WTC11 (cell line): ENCODE measurements around the gene SEL1L3. TPM values are rescaled to one million over a fixed set of nuclear protein-coding genes. Genes with fewer than 3 reads are reported as not detected.

Experiments
- ATAC-seq: fragments of 200-7000 bp; cut with Tn5 transposase; 2 replicates; pipeline ENCODE4 v1.10.0; 2021; ENCODE audit warnings: mild to moderate bottlenecking, moderate library complexity
- CTCF ChIA-PET: fragments of 300-600 bp; sonication (Branson Sonifier 250); formaldehyde crosslinking; loops from one replicate; lab custom pipeline; 2021; ENCODE audit warnings: antibody characterized with exemption; lab: Charles Lee
- POLR2A ChIA-PET: fragments of 350-600 bp; sonication (Branson Sonifier 250); formaldehyde crosslinking; loops from one replicate; lab custom pipeline; 2021; ENCODE audit warnings: antibody characterized with exemption; lab: Charles Lee
- DNase-seq: peaks from one replicate; pipeline ENCODE4 v3.0.0; 2021; ENCODE audit warnings: low spot score
- H3K27ac Mint-ChIP-seq: 2 replicates; pipeline ENCODE4 v1.8.0; 2021; ENCODE audit warnings: mixed read lengths
- H3K27me3 Mint-ChIP-seq: 2 replicates; pipeline ENCODE4 v1.8.0; 2021; ENCODE audit warnings: low read depth, mild to moderate bottlenecking, moderate library complexity, mixed read lengths
- H3K36me3 Mint-ChIP-seq: 2 replicates; pipeline ENCODE4 v1.8.0; 2021; ENCODE audit warnings: mixed read lengths
- H3K4me1 Mint-ChIP-seq: 2 replicates; pipeline ENCODE4 v1.8.0; 2022; ENCODE audit warnings: mixed read lengths
- H3K4me3 Mint-ChIP-seq: 2 replicates; pipeline ENCODE4 v1.8.0; 2021; ENCODE audit warnings: mild to moderate bottlenecking, moderate library complexity, mixed read lengths
- H3K9me3 Mint-ChIP-seq: 2 replicates; pipeline ENCODE4 v1.8.0; 2021; ENCODE audit warnings: mixed read lengths
- ETV6 ChIP-seq: sonication (generic); formaldehyde crosslinking; IDR thresholded peaks from 2 replicates; pipeline ENCODE4 v1.8.1; 2022; ENCODE audit warnings: mild to moderate bottlenecking, missing genetic modification reagents
- GRHL2 ChIP-seq: fragments of 250-450 bp; sonication (Bioruptor Pico); IDR thresholded peaks from 2 replicates; pipeline ENCODE4 v1.8.0; 2022; ENCODE audit warnings: mild to moderate bottlenecking, moderate library complexity; ENCODE audit not compliant: insufficient replicate concordance, severe bottlenecking
- JUN ChIP-seq: sonication (generic); formaldehyde crosslinking; IDR thresholded peaks from 2 replicates; pipeline ENCODE4 v1.8.0; 2023; ENCODE audit warnings: mild to moderate bottlenecking, missing genetic modification reagents
- MXD4 ChIP-seq: fragments of 250-450 bp; sonication (Bioruptor Pico); IDR thresholded peaks from 2 replicates; pipeline ENCODE4 v1.8.0; 2021; ENCODE audit warnings: mild to moderate bottlenecking, moderate library complexity, borderline replicate concordance
- NFYB ChIP-seq: sonication (generic); formaldehyde crosslinking; conservative IDR thresholded peaks from 2 replicates; pipeline ENCODE4 v1.8.0; 2022; ENCODE audit warnings: low read depth, missing genetic modification reagents
- NR2C2 ChIP-seq: sonication (generic); formaldehyde crosslinking; IDR thresholded peaks from 2 replicates; pipeline ENCODE4 v1.8.0; 2022; ENCODE audit warnings: mild to moderate bottlenecking, missing genetic modification reagents
- RORB ChIP-seq: fragments of 250-450 bp; sonication (Bioruptor Pico); IDR thresholded peaks from 2 replicates; pipeline ENCODE4 v1.9.0; 2021; ENCODE audit warnings: mild to moderate bottlenecking
- SMAD3 ChIP-seq: sonication (generic); formaldehyde crosslinking; IDR thresholded peaks from 2 replicates; pipeline ENCODE4 v1.8.0; 2022; ENCODE audit warnings: missing genetic modification reagents, mild to moderate bottlenecking, borderline replicate concordance
- SP1 ChIP-seq: sonication (generic); formaldehyde crosslinking; conservative IDR thresholded peaks from 2 replicates; pipeline ENCODE4 v1.8.1; 2022; ENCODE audit warnings: missing genetic modification reagents
- ZNF416 ChIP-seq: fragments of 250-450 bp; sonication (Bioruptor Pico); IDR thresholded peaks from 2 replicates; pipeline ENCODE4 v1.9.0; 2021; ENCODE audit warnings: mild to moderate bottlenecking, inconsistent platforms
- total RNA-seq: library from RNA; stranded (reverse); gene quantifications from 3 replicates; pipeline ENCODE4 v1.2.3, GENCODE V29; 2021
- TF ChIP-seq, protein P1 (sequence below): sonication (generic); formaldehyde crosslinking; IDR thresholded peaks from 2 replicates; pipeline ENCODE4 v1.8.0; 2022; ENCODE audit warnings: missing genetic modification reagents
- TF ChIP-seq, protein P2 (sequence below): fragments of 250-450 bp; sonication (Bioruptor Pico); conservative IDR thresholded peaks from 2 replicates; pipeline ENCODE4 v1.9.0; 2021; ENCODE audit warnings: mild to moderate bottlenecking
- TF ChIP-seq, protein P3 (sequence below): sonication (generic); formaldehyde crosslinking; IDR thresholded peaks from 2 replicates; pipeline ENCODE4 v1.8.1; 2023; ENCODE audit warnings: mild to moderate bottlenecking, moderate library complexity, missing genetic modification reagents
- TF ChIP-seq, protein P4 (sequence below): fragments of 250-450 bp; sonication (Bioruptor Pico); IDR thresholded peaks from 2 replicates; pipeline ENCODE4 v1.9.0; 2021; ENCODE audit warnings: moderate library complexity, mild to moderate bottlenecking, inconsistent platforms, borderline replicate concordance

Gene SEL1L3
- total RNA-seq, 1 experiment from 2014 or later: 31.5 TPM

DNA sequence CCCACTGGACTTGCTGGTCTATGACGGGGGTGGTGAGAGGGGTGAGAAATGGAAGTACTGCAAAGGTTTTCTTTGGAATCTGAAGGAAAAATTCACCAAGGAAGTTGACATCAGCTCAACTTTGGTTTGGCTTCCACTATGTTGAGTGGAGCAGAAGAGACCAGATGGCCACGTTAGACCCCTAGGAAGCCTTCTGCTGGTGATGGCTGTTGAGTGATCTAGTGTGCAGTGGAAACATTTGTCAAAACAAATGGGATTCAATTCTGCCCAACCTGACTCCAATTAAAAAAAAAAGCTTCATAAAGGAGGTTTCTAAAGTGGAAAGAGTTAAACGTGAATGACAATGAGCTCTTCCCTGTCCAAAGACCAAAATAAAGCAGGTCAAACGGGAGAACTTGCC lies 25.7 kb downstream of the SEL1L3 start (continued):
- TF ChIP-seq, protein P1, sequence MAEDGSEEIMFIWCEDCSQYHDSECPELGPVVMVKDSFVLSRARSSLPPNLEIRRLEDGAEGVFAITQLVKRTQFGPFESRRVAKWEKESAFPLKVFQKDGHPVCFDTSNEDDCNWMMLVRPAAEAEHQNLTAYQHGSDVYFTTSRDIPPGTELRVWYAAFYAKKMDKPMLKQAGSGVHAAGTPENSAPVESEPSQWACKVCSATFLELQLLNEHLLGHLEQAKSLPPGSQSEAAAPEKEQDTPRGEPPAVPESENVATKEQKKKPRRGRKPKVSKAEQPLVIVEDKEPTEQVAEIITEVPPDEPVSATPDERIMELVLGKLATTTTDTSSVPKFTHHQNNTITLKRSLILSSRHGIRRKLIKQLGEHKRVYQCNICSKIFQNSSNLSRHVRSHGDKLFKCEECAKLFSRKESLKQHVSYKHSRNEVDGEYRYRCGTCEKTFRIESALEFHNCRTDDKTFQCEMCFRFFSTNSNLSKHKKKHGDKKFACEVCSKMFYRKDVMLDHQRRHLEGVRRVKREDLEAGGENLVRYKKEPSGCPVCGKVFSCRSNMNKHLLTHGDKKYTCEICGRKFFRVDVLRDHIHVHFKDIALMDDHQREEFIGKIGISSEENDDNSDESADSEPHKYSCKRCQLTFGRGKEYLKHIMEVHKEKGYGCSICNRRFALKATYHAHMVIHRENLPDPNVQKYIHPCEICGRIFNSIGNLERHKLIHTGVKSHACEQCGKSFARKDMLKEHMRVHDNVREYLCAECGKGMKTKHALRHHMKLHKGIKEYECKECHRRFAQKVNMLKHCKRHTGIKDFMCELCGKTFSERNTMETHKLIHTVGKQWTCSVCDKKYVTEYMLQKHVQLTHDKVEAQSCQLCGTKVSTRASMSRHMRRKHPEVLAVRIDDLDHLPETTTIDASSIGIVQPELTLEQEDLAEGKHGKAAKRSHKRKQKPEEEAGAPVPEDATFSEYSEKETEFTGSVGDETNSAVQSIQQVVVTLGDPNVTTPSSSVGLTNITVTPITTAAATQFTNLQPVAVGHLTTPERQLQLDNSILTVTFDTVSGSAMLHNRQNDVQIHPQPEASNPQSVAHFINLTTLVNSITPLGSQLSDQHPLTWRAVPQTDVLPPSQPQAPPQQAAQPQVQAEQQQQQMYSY: no peak
- TF ChIP-seq GRHL2: no peak
- TF ChIP-seq, protein P2, sequence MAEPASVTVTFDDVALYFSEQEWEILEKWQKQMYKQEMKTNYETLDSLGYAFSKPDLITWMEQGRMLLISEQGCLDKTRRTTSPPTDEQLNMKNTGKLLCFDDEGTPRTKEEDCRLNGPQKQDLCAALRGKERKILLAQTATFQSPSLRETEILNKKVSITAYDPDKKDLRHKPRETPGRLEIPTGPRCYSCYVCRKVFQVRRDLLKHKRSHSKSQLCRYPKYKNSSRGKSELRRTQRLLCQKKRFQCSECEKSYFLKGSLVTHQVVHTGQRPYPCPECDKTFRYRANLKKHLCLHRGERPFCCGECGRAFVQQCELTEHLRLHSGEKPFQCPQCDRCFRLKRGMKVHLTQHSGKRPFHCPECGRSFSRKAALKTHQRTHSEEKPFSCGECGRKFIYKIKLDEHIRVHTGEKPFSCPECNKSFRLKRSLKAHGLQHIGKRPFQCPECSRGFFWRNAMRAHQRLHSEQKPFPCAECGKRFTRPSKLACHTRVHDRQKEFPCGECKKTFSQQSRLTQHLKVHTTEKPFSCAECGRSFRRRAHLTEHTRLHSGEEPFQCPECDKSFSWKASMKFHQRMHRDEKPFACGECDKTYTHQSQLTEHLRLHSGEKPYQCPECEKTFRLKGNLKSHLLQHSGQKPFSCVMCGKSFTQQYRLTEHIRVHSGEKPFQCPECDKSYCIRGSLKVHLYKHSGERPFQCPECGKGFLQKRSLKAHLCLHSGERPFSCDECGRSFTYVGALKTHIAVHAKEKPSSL (CRISPR knock-in tag): no peak

DNA sequence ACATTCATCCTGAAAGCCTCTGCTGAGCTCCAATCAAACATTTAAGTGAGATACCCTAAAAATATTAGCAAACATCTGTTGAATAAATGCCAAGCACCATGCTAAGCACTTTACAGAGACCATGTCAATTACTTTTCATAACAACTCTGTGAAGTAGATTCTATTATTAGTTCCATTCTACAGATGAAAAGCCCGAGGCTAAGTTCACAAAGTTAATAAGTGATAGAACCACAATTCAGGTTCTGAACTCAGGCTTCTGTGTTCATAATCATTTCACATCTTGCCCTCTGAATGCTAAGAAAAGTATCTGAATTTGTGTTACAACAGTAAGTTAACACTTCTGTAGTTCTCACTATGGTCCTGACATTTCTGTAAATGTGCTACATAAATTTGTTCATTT lies 27.4 kb downstream of the SEL1L3 start:
- H3K9me3 Mint-ChIP-seq: no peaks in the 10 kb centered on the region
- peaks cover 11% of the 10 kb centered on the region; the same call in 1 of the 2 replicates for H3K36me3 Mint-ChIP-seq
- TF ChIP-seq, protein P3, sequence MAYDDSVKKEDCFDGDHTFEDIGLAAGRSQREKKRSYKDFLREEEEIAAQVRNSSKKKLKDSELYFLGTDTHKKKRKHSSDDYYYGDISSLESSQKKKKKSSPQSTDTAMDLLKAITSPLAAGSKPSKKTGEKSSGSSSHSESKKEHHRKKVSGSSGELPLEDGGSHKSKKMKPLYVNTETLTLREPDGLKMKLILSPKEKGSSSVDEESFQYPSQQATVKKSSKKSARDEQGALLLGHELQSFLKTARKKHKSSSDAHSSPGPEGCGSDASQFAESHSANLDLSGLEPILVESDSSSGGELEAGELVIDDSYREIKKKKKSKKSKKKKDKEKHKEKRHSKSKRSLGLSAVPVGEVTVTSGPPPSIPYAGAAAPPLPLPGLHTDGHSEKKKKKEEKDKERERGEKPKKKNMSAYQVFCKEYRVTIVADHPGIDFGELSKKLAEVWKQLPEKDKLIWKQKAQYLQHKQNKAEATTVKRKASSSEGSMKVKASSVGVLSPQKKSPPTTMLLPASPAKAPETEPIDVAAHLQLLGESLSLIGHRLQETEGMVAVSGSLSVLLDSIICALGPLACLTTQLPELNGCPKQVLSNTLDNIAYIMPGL (CRISPR knock-in tag): no peak
- TF ChIP-seq, protein P1: no peak
- TF ChIP-seq JUN (no peak), NFYB (CRISPR knock-in tag) (no peak), MXD4 (CRISPR knock-in tag) (no peak)
- TF ChIP-seq, protein P4, sequence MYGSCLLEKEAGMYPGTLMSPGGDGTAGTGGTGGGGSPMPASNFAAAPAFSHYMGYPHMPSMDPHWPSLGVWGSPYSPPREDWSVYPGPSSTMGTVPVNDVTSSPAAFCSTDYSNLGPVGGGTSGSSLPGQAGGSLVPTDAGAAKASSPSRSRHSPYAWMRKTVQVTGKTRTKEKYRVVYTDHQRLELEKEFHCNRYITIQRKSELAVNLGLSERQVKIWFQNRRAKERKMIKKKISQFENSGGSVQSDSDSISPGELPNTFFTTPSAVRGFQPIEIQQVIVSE (CRISPR knock-in tag): no peak
- no peak overlapping the region for H3K27ac Mint-ChIP-seq
- ChIA-PET POLR2A (no interaction called here), CTCF (interaction anchor here (1.0 kb wide), 1 partner anchor 10 kb away, joined by 8 read pairs; no protein-coding TSS in a partner anchor)
- peaks cover 20% of the 10 kb centered on the region for H3K4me1 Mint-ChIP-seq
- no peak for DNase-seq
- no peak overlapping the region for H3K4me3 Mint-ChIP-seq
- H3K27me3 Mint-ChIP-seq: no peaks in the 10 kb centered on the region
- ATAC-seq: no peak

DNA sequence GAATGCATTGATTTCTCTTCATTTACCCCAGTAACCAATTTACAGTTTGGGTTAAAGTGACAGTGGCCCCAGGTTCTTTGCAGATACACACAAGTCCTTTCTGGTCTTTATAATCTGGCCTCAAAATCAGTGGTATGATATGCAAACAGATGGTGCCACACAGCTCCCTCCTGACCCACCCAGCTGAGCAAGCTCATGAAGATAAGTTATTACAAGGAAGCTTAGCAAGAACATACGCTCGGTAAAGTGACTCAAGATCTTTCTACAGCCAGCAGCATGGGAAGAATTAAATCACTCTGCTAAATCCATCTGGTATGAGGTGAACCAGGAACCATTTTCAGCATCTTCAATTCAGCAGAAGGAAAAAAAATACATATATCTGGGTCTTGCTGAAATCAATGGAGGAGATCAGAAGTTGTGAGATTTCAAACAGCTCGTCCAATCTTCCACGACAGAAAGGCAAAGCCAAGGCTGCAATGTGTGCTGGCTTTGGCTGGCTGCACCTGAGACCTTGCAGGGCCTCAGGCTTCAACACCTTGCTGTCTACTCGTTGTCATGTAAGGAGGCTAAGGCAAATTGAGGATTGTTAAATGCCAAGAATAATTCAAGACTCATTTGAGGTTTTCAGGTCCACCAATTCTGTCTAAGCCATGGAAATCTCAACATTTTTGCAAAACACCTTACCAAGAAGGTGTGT lies 28.2 kb downstream of the SEL1L3 start:
- ChIA-PET POLR2A (no interaction called here), CTCF (interaction anchor here (1.0 kb wide), 1 partner anchor 9 kb away, joined by 8 read pairs; no protein-coding TSS in a partner anchor)
- Mint-ChIP-seq H3K4me1 (peaks cover 15% of the 10 kb centered on the region), H3K9me3 (no peaks in the 10 kb centered on the region), H3K27ac (no peak overlapping the region), H3K36me3 (peaks cover 11% of the 10 kb centered on the region; the same call in 1 of the 2 replicates), H3K27me3 (no peaks in the 10 kb centered on the region), H3K4me3 (no peak overlapping the region)
- DNase-seq (no peak), ATAC-seq (no peak)
- no peak for TF ChIP-seq ETV6 (CRISPR knock-in tag)
- no peak for TF ChIP-seq SP1
- no peak for TF ChIP-seq ZNF416 (CRISPR knock-in tag)
- no peak for TF ChIP-seq SMAD3 (CRISPR knock-in tag)
- TF ChIP-seq, protein P1: no peak
- TF ChIP-seq RORB (CRISPR knock-in tag): no peak
- no peak for TF ChIP-seq NR2C2 (CRISPR knock-in tag)
